H1 (cell line): ENCODE results near the gene TMEM97.

Source experiments
- ATF3 ChIP-seq: IDR thresholded peaks from 2 replicates; pipeline ENCODE4 v1.6.1; 2011; ENCODE audit warnings: low read depth, mild to moderate bottlenecking, low read length; ENCODE audit not compliant: insufficient read depth
- SIX5 ChIP-seq: IDR thresholded peaks from 2 replicates; pipeline ENCODE4 v1.6.1; 2011; ENCODE audit warnings: mild to moderate bottlenecking, low read depth, low read length

GRCh38 chr17:28346199-28346580, 27.2 kb downstream of the TMEM97 start:
- TF ChIP-seq ATF3 (no peak), SIX5 (no peak)
